Fibroblast of the conjunctiva (primary cell): ENCODE results near the gene LAD1.
A peak's percentile ranks its signal among the peaks of the same experiment; 100 is the strongest.

ENCODE experiments used
- DNase-seq: peaks from one replicate; pipeline ENCODE4 v3.0.0-alpha.2; 2010; ENCODE audit warnings: low read depth

The LAD1 gene

GRCh38 chr1:201419256-201419655, 20.1 kb upstream of the LAD1 start:
- no peak for DNase-seq

GRCh38 chr1:201418461-201418860, 19.3 kb upstream of the LAD1 start:
- no peak for DNase-seq

GRCh38 chr1:201414051-201414738, 15.1 kb upstream of the LAD1 start:
- no peak for DNase-seq

- DNase-seq: no peak
These were observed 12.2 kb upstream of the LAD1 start for GRCh38 chr1:201411292-201411691.

- DNase-seq: no peak
These were observed 10.3 kb upstream of the LAD1 start for GRCh38 chr1:201409440-201409839.

GRCh38 chr1:201408834-201409200, 9.7 kb upstream of the LAD1 start:
- DNase-seq: no peak

GRCh38 chr1:201408176-201408833, 9.2 kb upstream of the LAD1 start:
- peak; percentile 64 for DNase-seq

GRCh38 chr1:201406831-201407406, 7.8 kb upstream of the LAD1 start:
- no peak for DNase-seq

- no peak for DNase-seq
These were observed 6.3 kb upstream of the LAD1 start for GRCh38 chr1:201405484-201405831.

- no peak for DNase-seq
These were observed 5.8 kb upstream of the LAD1 start for GRCh38 chr1:201404722-201405483.

- DNase-seq: no peak
These were observed 4.9 kb upstream of the LAD1 start for GRCh38 chr1:201404055-201404454.

GRCh38 chr1:201403359-201403758, 4.2 kb upstream of the LAD1 start:
- no peak for DNase-seq

- no peak for DNase-seq
These were observed 2.6 kb upstream of the LAD1 start for GRCh38 chr1:201401700-201402099.

- no peak for DNase-seq
These were observed 1.7 kb upstream of the LAD1 start for GRCh38 chr1:201400852-201401230.

GRCh38 chr1:201400212-201400851, 1.2 kb upstream of the LAD1 start:
- no peak for DNase-seq

GRCh38 chr1:201399352-201400126, 415 bp upstream of the LAD1 start:
- no peak for DNase-seq

GRCh38 chr1:201397675-201398074, 1.4 kb downstream of the LAD1 start:
- DNase-seq: no peak

- DNase-seq: no peak
These were observed 2.2 kb downstream of the LAD1 start for GRCh38 chr1:201396861-201397464.

- no peak for DNase-seq
These were observed 3.2 kb downstream of the LAD1 start for GRCh38 chr1:201395936-201396335.

- no peak for DNase-seq
These were observed 4.5 kb downstream of the LAD1 start for GRCh38 chr1:201394591-201394990.

GRCh38 chr1:201393076-201393475, 6.0 kb downstream of the LAD1 start:
- no peak for DNase-seq
